KBM-7 (cell line): ENCODE results near the gene IGFL2.
"Not testable (repeated sequence)": the region's sequence is repeated elsewhere in the genome, so short reads cannot be mapped to it uniquely, and the experiment has no call there.

Source experiments
- DNase-seq: peaks from one replicate; pipeline ENCODE4 v3.0.0-alpha.2; 2015
- in situ Hi-C: fragments of 300-500 bp; cut with MboI; formaldehyde crosslinking; loops from 2 replicates; pipeline ENCODE4 v1.14.3; 2020; ENCODE audit warnings: low sequenced_read_pairs, low pct_unique_long_range_greater_than_20kb, mixed read lengths

The IGFL2 gene

GRCh38 chr19:46202872-46203860 is 55.1 kb downstream of the IGFL2 start:
- DNase-seq: no peak
- in situ Hi-C loops: no loop called here

- no peak for DNase-seq
- in situ Hi-C loops: no loop called here
Measured at GRCh38 chr19:46204008-46204407, 56.0 kb downstream of the IGFL2 start.

- DNase-seq: no peak
- in situ Hi-C loops: no loop called here
Measured at GRCh38 chr19:46205183-46205984, 57.3 kb downstream of the IGFL2 start.

GRCh38 chr19:46206176-46206575 is 58.1 kb downstream of the IGFL2 start:
- in situ Hi-C loops: no loop called here
- no peak for DNase-seq

- in situ Hi-C loops: no loop called here
- no peak for DNase-seq
Measured at GRCh38 chr19:46206682-46207081, 58.6 kb downstream of the IGFL2 start.

GRCh38 chr19:46207858-46208257 is 59.8 kb downstream of the IGFL2 start:
- DNase-seq, in situ Hi-C loops: not testable (repeated sequence)

- DNase-seq: no peak
- in situ Hi-C loops: no loop called here
Measured at GRCh38 chr19:46209051-46209450, 61.0 kb downstream of the IGFL2 start.

GRCh38 chr19:46209472-46209871 is 61.4 kb downstream of the IGFL2 start:
- no peak for DNase-seq
- in situ Hi-C loops: no loop called here

- DNase-seq: no peak
- in situ Hi-C loops: no loop called here
Measured at GRCh38 chr19:46210669-46211068, 62.6 kb downstream of the IGFL2 start.
